ENCODE results near the gene PCDHA1.

The PCDHA1 gene

DNA sequence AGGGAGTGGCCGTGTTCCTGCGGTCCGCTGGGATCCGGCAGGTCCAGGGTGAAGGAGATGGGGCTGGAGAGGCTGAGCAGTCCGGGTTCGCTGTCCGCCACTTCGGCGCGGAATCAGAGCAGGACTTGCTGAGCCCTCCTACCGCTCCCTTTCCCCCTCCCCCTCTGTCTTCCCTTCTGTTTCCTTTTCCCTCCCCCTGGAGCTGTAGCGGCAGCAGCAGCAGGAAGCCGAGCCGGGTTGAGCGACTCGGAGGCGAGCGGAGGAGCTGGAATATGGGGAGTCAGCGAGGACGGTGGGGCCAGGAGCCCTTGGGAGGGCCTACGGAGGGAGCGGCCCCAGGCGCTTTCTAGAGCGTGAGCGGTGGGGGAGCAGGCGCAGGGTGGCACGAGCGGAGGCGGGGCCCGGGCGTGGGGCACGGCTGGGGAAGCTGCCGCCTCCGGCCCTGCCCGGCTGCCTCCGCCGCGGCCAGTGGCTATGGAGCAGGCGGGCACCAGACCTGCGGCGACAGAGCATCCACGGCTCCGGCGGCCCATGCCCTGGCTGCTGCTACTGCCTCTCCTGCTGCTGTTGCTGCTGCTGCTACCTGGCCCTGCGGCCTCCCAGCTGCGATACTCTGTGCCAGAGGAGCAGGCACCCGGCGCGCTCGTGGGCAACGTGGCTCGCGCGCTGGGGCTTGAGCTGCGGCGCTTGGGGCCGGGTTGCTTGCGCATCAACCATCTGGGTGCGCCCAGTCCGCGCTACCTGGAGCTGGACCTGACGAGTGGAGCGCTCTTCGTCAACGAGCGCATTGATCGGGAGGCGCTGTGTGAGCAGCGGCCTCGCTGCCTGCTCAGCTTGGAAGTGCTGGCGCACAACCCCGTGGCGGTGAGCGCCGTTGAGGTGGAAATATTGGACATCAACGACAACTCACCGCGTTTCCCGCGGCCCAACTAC, 180.6 kb downstream of the PCDHA1 start, which contains the start of gene PCDHAC2:
Gene PCDHAC2, plus strand, starts transcription at position 184 of the 933 bp plus-strand sequence. Its CDS starts 291 bp downstream, at position 475.
- Histone ChIP-seq H3K4me1 (ENCODE audit: low read depth, poor library complexity, severe bottlenecking) (no peaks in the 10 kb centered on the region), H4K20me1 (ENCODE audit: insufficient read depth) (no peaks in the 10 kb centered on the region), H2AFZ (ENCODE audit: low read depth) (no peak within 1 kb of the TSS), H3K4me3 (IDR thresholded peaks at IDR 0.05; ENCODE audit: insufficient read depth, low read depth, low read length) (no peak within 1 kb of the TSS), H3K79me2 (ENCODE audit: insufficient read depth, low read depth) (no peaks in the 10 kb centered on the region), H3K4me2 (no peak within 1 kb of the TSS), H3K36me3 (ENCODE audit: insufficient read depth) (no peaks in the 10 kb centered on the region), H3K27me3 (ENCODE audit: insufficient read depth, low read depth) (no peaks in the 10 kb centered on the region), H3K27ac (no peak within 1 kb of the TSS), H3K9ac (no peak within 1 kb of the TSS)
- TF ChIP-seq, protein P1, sequence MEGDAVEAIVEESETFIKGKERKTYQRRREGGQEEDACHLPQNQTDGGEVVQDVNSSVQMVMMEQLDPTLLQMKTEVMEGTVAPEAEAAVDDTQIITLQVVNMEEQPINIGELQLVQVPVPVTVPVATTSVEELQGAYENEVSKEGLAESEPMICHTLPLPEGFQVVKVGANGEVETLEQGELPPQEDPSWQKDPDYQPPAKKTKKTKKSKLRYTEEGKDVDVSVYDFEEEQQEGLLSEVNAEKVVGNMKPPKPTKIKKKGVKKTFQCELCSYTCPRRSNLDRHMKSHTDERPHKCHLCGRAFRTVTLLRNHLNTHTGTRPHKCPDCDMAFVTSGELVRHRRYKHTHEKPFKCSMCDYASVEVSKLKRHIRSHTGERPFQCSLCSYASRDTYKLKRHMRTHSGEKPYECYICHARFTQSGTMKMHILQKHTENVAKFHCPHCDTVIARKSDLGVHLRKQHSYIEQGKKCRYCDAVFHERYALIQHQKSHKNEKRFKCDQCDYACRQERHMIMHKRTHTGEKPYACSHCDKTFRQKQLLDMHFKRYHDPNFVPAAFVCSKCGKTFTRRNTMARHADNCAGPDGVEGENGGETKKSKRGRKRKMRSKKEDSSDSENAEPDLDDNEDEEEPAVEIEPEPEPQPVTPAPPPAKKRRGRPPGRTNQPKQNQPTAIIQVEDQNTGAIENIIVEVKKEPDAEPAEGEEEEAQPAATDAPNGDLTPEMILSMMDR (conservative IDR thresholded peaks at IDR 0.05; ENCODE audit: low read depth, low read length), result no peak

DNA sequence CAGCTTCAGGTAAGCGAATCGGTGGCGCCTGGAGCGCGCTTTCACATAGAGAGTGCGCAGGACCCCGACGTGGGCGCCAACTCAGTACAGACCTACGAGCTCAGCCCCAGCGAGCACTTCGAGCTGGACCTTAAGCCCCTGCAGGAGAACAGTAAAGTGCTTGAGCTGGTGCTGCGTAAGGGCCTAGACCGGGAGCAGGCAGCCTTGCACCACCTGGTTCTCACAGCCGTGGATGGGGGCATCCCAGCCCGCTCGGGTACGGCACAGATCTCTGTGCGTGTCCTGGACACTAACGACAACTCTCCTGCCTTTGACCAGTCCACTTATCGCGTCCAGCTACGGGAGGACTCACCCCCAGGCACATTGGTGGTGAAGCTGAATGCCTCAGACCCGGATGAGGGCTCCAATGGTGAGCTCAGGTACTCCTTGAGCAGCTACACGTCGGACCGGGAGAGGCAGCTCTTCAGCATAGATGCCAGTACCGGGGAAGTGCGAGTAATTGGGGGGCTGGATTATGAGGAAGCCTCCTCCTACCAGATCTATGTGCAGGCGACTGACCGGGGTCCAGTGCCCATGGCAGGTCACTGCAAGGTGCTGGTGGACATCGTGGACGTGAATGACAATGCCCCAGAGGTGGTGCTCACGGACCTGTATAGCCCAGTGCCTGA, 181.4 kb downstream of the PCDHA1 start:
- no peaks in the 10 kb centered on the region for H3K4me1 ChIP-seq (ENCODE audit: low read depth, poor library complexity, severe bottlenecking)
- H3K9ac ChIP-seq, result no peak overlapping the region
- H4K20me1 ChIP-seq (ENCODE audit: insufficient read depth), result no peaks in the 10 kb centered on the region
- no peak overlapping the region for H2AFZ ChIP-seq (ENCODE audit: low read depth)
- no peaks in the 10 kb centered on the region for H3K27me3 ChIP-seq (ENCODE audit: insufficient read depth, low read depth)
- H3K79me2 ChIP-seq (ENCODE audit: insufficient read depth, low read depth), result no peaks in the 10 kb centered on the region
- no peak overlapping the region for H3K27ac ChIP-seq
- no peak overlapping the region for H3K4me2 ChIP-seq
- H3K4me3 ChIP-seq (IDR thresholded peaks at IDR 0.05; ENCODE audit: insufficient read depth, low read depth, low read length), result no peak overlapping the region
- H3K36me3 ChIP-seq (ENCODE audit: insufficient read depth), result no peaks in the 10 kb centered on the region
- TF ChIP-seq, protein P1 (conservative IDR thresholded peaks at IDR 0.05; ENCODE audit: low read depth, low read length), result no peak

- H3K79me2 ChIP-seq (ENCODE audit: insufficient read depth, low read depth), result no peaks in the 10 kb centered on the region
- H3K27ac ChIP-seq, result no peak overlapping the region
- H3K9ac ChIP-seq, result no peak overlapping the region
- H3K36me3 ChIP-seq (ENCODE audit: insufficient read depth), result no peaks in the 10 kb centered on the region
- H3K4me3 ChIP-seq (IDR thresholded peaks at IDR 0.05; ENCODE audit: insufficient read depth, low read depth, low read length), result no peak overlapping the region
- H3K4me2 ChIP-seq, result no peak overlapping the region
- no peaks in the 10 kb centered on the region for H4K20me1 ChIP-seq (ENCODE audit: insufficient read depth)
- H3K4me1 ChIP-seq (ENCODE audit: low read depth, poor library complexity, severe bottlenecking), result no peaks in the 10 kb centered on the region
- no peaks in the 10 kb centered on the region for H3K27me3 ChIP-seq (ENCODE audit: insufficient read depth, low read depth)
- H2AFZ ChIP-seq (ENCODE audit: low read depth), result no peak overlapping the region
- TF ChIP-seq, protein P1 (conservative IDR thresholded peaks at IDR 0.05; ENCODE audit: low read depth, low read length), result no peak
These were observed 183.9 kb downstream of the PCDHA1 start for GRCh38 chr5:140969880-140970279.

- TF ChIP-seq, protein P1 (conservative IDR thresholded peaks at IDR 0.05; ENCODE audit: low read depth, low read length), result no peak
- H3K9ac ChIP-seq, result no peak overlapping the region
- no peaks in the 10 kb centered on the region for H3K4me1 ChIP-seq (ENCODE audit: low read depth, poor library complexity, severe bottlenecking)
These were observed 187.6 kb downstream of the PCDHA1 start for GRCh38 chr5:140973550-140973949.

More at GRCh38 chr5:140973550-140973949, 187.6 kb downstream of the PCDHA1 start:
- H3K4me2 ChIP-seq, result no peak overlapping the region
- no peaks in the 10 kb centered on the region for H3K36me3 ChIP-seq (ENCODE audit: insufficient read depth)
- H4K20me1 ChIP-seq (ENCODE audit: insufficient read depth), result no peaks in the 10 kb centered on the region
- H3K27me3 ChIP-seq (ENCODE audit: insufficient read depth, low read depth), result no peaks in the 10 kb centered on the region
- no peak overlapping the region for H3K4me3 ChIP-seq (IDR thresholded peaks at IDR 0.05; ENCODE audit: insufficient read depth, low read depth, low read length)
- H3K27ac ChIP-seq, result no peak overlapping the region
- no peaks in the 10 kb centered on the region for H3K79me2 ChIP-seq (ENCODE audit: insufficient read depth, low read depth)
- no peak overlapping the region for H2AFZ ChIP-seq (ENCODE audit: low read depth)

Measured in KMS-11 (cell line).